MM.1S (cell line): Measurements from ENCODE around the gene SNTG2.

ENCODE experiments used
- DNase-seq: peaks from one replicate; pipeline ENCODE4 v3.0.0-alpha.2; 2015
- H2AFZ ChIP-seq: fragments of 300-600 bp; sonication (generic); 2 replicates; pipeline ENCODE4 v1.6.0; 2016; ENCODE audit warnings: antibody characterized with exemption, low read length
- H3F3A ChIP-seq: fragments of 300-600 bp; sonication (generic); 2 replicates; pipeline ENCODE4 v1.6.1; 2016; ENCODE audit warnings: mild to moderate bottlenecking, antibody characterized with exemption, low read length, moderate library complexity, mixed read lengths; ENCODE audit not compliant: insufficient read depth
- H3K27ac ChIP-seq: fragments of 300-600 bp; sonication (generic); 2 replicates; pipeline ENCODE4 v1.5.1; 2016; ENCODE audit warnings: mild to moderate bottlenecking, low read length
- H3K27me3 ChIP-seq: fragments of 300-600 bp; sonication (generic); replicated peaks from 2 replicates; pipeline ENCODE4 v1.6.0; 2016; ENCODE audit warnings: low read length; ENCODE audit not compliant: insufficient read depth
- H3K36me3 ChIP-seq: fragments of 300-600 bp; sonication (generic); replicated peaks from 2 replicates; pipeline ENCODE4 v1.6.1; 2016; ENCODE audit warnings: mild to moderate bottlenecking, low read length, mixed read lengths; ENCODE audit not compliant: insufficient read depth
- H3K4me1 ChIP-seq: fragments of 300-600 bp; sonication (generic); 2 replicates; pipeline ENCODE4 v1.6.1; 2016; ENCODE audit warnings: low read length, mixed read lengths
- H3K4me2 ChIP-seq: fragments of 300-600 bp; sonication (generic); 2 replicates; pipeline ENCODE4 v1.6.0; 2016; ENCODE audit warnings: low read depth, low read length
- H3K4me3 ChIP-seq: fragments of 300-600 bp; sonication (generic); 2 replicates; pipeline ENCODE4 v1.5.1; 2016; ENCODE audit warnings: low read length, mixed read lengths
- H3K79me2 ChIP-seq: fragments of 300-600 bp; sonication (generic); 2 replicates; pipeline ENCODE4 v1.6.1; 2016; ENCODE audit warnings: mixed run types, low read length, mixed read lengths
- H3K9ac ChIP-seq: fragments of 300-600 bp; sonication (generic); 2 replicates; pipeline ENCODE4 v1.6.1; 2016; ENCODE audit warnings: low read length, mixed read lengths
- H3K9me2 ChIP-seq: fragments of 300-600 bp; sonication (generic); replicated peaks from 2 replicates; pipeline ENCODE4 v1.6.1; 2016; ENCODE audit warnings: mild to moderate bottlenecking, low read length, mixed read lengths; ENCODE audit not compliant: insufficient read depth
- H3K9me3 ChIP-seq: fragments of 300-600 bp; sonication (generic); replicated peaks from 2 replicates; pipeline ENCODE4 v1.6.1; 2016; ENCODE audit warnings: mild to moderate bottlenecking, low read length, mixed read lengths; ENCODE audit not compliant: insufficient read depth
- H4K20me1 ChIP-seq: fragments of 300-600 bp; sonication (generic); 2 replicates; pipeline ENCODE4 v1.6.1; 2016; ENCODE audit warnings: mild to moderate bottlenecking, low read length, moderate library complexity, mixed read lengths; ENCODE audit not compliant: insufficient read depth
- CTCF ChIP-seq: fragments of 300-600 bp; sonication (generic); IDR thresholded peaks from 2 replicates; pipeline ENCODE4 v1.5.1; 2016; ENCODE audit warnings: antibody characterized with exemption, low read length, mixed read lengths
- EZH2 ChIP-seq: fragments of 300-600 bp; sonication (generic); optimal IDR thresholded peaks from 2 replicates; pipeline ENCODE3; 2017; ENCODE audit warnings: low read depth, mild to moderate bottlenecking, antibody characterized with exemption, low read length, mixed read lengths
- EZH2phosphoT487 ChIP-seq: fragments of 300-600 bp; sonication (generic); IDR thresholded peaks from 2 replicates; pipeline ENCODE4 v1.6.1; 2018; ENCODE audit warnings: antibody characterized with exemption, low read length

The SNTG2 gene

GRCh38 chr2:1060987-1061386 is 110.3 kb downstream of the SNTG2 start:
- Histone ChIP-seq H3K4me3 (no peak overlapping the region), H4K20me1 (no peaks in the 10 kb centered on the region), H3K79me2 (no peaks in the 10 kb centered on the region), H3F3A (no peaks in the 10 kb centered on the region), H3K9me2 (no peaks in the 10 kb centered on the region), H3K27ac (no peak overlapping the region), H3K27me3 (no peaks in the 10 kb centered on the region), H3K9ac (no peak overlapping the region), H3K4me1 (no peaks in the 10 kb centered on the region), H3K9me3 (no peaks in the 10 kb centered on the region), H2AFZ (no peak overlapping the region), H3K36me3 (no peaks in the 10 kb centered on the region), H3K4me2 (no peak overlapping the region)
- TF ChIP-seq EZH2 (no peak), EZH2phosphoT487 (no peak), CTCF (no peak)
- no peak for DNase-seq

- no peaks in the 10 kb centered on the region for H4K20me1 ChIP-seq
- no peaks in the 10 kb centered on the region for H3K27me3 ChIP-seq
- no peaks in the 10 kb centered on the region for H3F3A ChIP-seq
- no peak for DNase-seq
- H2AFZ ChIP-seq = no peak overlapping the region
- no peak for TF ChIP-seq EZH2phosphoT487
- no peak for TF ChIP-seq CTCF
- TF ChIP-seq EZH2 = no peak
- no peaks in the 10 kb centered on the region for H3K36me3 ChIP-seq
- no peak overlapping the region for H3K4me2 ChIP-seq
- H3K79me2 ChIP-seq = no peaks in the 10 kb centered on the region
- no peaks in the 10 kb centered on the region for H3K4me1 ChIP-seq
- no peak overlapping the region for H3K4me3 ChIP-seq
- H3K27ac ChIP-seq = no peak overlapping the region
- H3K9ac ChIP-seq = no peak overlapping the region
- H3K9me2 ChIP-seq = no peaks in the 10 kb centered on the region
- H3K9me3 ChIP-seq = no peaks in the 10 kb centered on the region
Observed at GRCh38 chr2:1068241-1068640, 117.6 kb downstream of the SNTG2 start.

- no peaks in the 10 kb centered on the region for H3K36me3 ChIP-seq
- no peaks in the 10 kb centered on the region for H3K9me3 ChIP-seq
- no peaks in the 10 kb centered on the region for H3K27me3 ChIP-seq
- TF ChIP-seq CTCF (no peak), EZH2 (no peak), EZH2phosphoT487 (no peak)
- H3K4me3 ChIP-seq = no peak overlapping the region
- DNase-seq = no peak
- H3F3A ChIP-seq = no peaks in the 10 kb centered on the region
- no peaks in the 10 kb centered on the region for H3K79me2 ChIP-seq
- H3K27ac ChIP-seq = no peak overlapping the region
- no peak overlapping the region for H3K9ac ChIP-seq
- no peak overlapping the region for H3K4me2 ChIP-seq
- no peaks in the 10 kb centered on the region for H3K9me2 ChIP-seq
- no peaks in the 10 kb centered on the region for H3K4me1 ChIP-seq
- H2AFZ ChIP-seq = no peak overlapping the region
- H4K20me1 ChIP-seq = no peaks in the 10 kb centered on the region
Observed at GRCh38 chr2:1068822-1069221, 118.2 kb downstream of the SNTG2 start.
